Midbrain (tissue), 1 donor: ENCODE measurements around the gene STAMBPL1.
"Not testable (repeated sequence)": the region's sequence is repeated elsewhere in the genome, so short reads cannot be mapped to it uniquely, and the experiment has no call there.

Experiments
- DNase-seq: peaks from one replicate; lab custom pipeline; 2025; lab: John Stamatoyannopoulos, UW

STAMBPL1 gene

DNA sequence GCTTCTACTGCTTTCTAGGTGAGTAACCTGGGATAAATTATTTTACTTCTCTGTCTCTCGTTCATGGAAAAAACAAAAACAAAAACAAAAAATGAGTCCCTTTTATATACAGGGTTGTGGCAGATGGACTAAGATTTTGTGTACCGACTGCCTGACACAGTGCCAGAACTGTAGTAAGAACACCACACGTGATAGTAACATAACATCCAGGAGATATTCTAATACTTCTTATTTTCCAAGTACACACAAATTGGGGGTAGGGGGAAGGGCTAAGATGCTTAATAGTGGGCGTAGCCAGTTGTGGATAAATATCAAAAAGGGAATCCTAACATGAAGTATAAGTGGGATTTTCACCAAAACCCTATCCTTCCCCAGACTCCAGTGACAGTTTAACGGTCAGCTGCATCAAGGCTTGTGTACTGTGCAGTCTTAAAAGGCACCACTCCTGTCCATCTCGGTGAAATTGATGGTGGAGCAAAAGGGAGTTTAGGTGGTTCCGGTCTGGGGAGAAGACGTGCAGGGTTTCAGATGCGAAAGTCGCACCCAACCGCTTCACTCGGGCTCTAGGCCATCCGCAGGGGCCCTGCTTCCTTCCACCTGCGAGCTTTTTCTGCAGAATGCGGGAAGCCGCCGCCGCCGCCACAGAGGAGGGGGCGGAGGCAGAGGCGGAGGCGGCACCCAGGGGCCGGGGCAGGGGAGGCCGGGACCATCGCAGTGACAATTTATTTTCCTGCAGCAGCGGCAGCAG is at the start of gene STAMBPL1:
TSS of gene STAMBPL1 (plus strand) at position 712 of the 748 bp plus-strand sequence. CDS start 21,464 bp downstream, outside the sequence.
- DNase-seq, result peak; percentile 64

DNA sequence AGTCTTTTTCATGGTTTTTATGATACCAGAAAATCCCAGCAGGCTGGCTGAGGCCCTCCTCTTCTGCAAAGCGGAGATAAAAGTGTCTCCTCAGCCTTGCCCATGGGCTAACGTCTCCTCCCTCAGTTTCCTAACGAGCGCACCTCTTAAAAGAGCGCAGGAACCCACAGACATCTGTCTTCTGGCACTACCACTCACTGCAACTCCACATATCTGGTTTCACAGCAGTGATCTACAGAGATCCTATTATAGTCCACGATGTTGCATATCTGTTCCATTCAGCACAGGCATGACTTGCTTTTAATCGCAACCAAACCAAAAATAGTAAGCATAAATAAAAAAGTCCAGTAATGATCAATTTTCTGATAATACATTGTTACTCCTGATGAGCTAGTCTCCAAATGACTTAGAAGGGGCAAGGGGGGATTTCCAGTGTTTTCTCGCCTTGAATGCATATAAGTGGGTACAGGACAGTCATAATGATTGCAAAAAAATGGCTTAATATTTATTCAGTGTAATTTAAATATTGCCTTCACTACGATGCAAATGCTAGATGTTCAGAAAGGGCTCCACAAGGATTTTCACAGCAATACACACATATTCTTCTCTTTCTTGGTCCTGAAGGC is 49.3 kb upstream of the STAMBPL1 start:
- no peak for DNase-seq

DNA sequence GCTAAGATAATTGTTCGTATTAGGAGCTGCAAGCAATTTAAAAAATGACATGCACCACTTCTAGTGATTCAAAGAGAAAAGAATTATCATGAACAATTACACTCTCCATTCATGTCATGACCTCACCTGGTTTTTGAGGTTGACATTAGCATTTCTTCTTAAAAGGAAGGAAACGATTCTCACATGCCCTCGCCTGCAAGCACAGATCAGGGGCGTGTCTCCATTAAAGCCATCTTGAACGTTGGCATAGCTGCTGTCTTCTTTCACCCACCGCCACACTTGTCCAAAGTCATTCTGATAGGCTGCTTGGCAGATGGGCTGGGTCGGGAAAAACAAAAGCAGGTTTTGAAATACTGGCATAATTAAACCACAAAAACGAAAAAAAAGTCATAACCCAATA is 48.3 kb upstream of the STAMBPL1 start:
- no peak for DNase-seq

DNA sequence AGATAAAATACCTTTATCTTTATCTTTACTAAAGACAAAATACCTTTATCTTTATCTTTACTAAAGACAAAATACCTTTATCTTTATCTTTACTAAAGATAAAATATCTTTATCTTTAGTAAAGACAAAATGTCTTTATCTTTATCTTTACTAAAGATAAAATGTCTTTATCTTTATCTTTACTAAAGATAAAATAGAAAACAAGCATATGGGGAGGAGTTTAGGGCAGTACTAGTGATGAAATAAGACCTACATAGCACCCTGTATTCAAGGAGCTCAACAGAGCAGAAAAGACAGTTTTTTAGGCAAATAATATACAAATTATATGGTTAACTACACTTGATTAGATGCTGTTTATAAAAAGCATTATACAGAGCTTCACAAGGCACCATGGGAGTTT is 47.7 kb upstream of the STAMBPL1 start:
- no peak for DNase-seq

DNA sequence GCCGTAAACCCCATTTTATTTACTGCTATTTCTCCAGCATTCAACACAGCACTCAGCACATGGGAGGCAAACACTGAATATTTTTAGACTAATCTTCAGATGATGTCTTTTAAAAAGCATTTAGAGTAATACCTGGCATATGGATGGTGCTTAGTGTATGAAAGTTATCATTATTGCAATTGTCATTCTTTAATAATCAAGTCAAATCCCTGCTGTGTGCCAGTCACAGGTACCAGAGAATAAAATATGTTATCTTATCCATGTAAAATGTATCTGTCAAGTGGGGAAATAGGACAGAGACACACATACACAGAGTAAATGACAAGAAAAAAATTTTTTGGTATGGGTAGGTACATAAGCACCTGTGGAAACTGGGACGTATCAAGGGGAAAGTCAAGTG is 46.9 kb upstream of the STAMBPL1 start:
- DNase-seq, result no peak

DNA sequence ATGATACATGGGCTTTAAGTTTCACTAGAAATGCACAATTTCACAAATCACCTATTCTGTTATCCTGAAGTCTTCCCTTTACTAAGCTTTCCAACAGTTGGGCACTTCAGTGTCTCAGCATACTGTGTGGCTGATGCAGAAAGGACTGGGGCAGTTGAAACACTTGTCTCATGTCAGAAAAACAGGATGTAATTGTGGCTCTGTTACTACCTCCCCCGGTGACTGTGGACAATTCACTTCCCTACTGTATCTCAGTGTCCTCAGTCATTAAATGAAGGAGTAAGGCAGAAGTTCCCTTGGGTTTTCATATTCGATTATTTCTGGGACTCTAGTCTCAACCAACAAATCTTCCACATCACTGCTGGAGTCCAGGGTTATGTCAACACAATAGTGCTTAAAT is 46.3 kb upstream of the STAMBPL1 start:
- DNase-seq, result no peak

DNA sequence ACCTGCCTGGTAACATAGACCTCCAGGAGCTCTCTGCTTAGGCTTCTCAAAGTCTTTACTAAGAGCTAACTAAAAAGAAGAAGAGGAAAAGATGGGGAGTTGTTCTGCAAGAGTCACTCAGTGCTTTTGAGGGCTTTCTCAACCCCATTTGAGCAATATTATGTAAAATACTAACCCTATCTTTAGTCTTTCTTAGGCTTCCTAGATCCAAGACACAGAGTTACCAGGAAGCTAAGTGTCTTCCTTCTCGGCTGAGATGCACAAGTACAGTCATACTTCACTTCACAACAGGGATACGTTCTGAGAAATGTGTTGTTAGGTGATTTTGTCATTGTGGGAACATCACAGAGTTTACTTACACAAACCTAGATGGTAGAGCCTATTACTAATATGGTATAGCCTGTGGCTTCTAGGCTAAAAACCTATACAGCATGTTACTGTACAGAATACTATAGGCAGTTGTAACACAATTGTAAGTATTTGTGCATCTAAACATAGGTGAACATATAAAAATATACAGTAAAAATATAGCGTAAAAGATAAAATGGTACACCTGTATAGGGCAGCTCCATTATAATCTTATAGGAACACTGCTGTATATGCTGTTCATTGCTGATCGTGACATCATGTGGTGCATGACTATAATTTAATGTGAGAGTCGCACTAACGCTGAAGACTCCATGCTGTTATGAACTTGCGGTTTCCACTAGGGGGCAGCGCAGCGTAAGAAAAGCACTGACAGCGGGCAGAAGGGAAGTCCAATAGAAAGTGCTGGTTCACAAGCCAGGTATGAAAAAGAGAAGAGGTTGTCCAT is 44.7 kb upstream of the STAMBPL1 start:
- peak; percentile 87 for DNase-seq

DNA sequence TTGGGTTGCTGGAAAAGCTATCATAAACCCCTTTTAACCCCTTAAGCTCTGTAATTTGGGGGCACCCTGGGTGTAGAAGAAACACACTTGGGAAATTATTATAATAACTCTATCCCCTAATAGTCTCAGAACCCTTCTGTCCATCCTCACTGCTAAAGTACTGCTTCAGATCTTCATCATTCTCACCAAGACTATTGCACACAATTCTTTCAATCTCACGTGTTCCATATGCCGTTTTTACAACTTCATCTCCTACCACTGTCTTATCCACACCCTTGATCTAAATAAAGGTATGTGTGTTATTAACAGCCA is 44.2 kb upstream of the STAMBPL1 start:
- no peak for DNase-seq

DNA sequence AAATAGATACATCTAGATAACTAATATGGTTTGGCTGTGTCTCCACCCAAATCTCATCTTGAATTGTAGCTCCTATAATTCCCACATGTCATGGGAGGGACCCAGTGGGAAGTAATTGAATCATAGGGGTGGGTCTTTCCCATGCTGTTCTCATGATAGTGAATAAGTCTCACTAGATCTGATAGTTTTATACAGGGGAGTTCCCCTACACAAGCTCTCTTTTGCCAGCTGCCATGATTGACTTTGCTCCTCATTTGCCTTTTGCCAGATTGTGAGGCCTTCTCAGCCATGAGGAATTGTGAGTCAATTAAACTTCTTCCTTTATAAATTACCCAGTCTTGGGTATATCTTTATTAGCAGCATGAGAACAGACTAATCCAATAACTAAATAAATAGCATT is 42.4 kb upstream of the STAMBPL1 start:
- not testable (repeated sequence) for DNase-seq

DNA sequence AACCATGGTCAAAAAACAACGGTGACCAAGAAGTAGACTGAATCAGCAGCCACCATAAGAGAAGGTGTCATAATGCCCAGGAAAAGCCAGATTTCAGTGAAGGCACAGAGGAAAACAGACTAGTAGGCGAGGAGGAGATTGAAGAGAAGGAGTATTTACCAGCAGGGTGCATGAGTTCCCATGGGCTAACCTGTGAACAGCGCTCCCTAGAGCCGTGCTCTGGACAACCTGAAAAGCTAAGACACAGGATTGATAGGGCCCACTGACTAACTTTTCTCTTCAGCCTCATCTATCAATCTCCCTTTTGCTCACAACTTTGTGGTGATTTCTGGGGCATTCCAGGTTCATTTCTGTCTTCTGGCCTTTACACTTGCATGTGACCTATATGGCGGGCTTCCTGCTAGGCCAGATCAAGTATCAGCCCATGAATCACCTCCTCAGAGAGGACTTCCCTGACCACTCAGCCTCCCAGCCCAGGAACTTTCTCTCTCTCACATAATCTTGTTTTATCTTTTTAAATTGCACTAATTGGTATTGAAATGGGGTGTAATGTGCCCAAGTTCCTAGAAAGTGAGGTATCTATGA is 41.2 kb upstream of the STAMBPL1 start:
- no peak for DNase-seq

DNA sequence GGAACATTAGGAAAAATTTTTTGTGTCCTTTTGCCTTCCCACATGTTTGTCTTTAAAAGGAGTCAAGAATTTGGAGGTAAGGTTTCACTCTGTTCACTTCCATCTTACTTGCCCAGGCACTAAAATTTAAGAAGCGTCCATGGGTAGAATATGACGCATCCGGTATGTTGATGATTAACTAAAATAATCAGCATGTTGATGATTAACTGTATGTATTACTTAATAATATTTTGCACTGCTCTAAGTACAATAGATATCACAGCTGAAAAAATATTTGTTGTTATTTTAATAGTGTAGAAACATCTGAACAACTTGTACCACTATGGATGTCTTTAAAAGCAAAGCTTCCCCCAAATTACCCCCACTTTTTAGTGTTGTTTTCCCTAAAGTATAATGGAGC is 39.9 kb upstream of the STAMBPL1 start:
- no peak for DNase-seq

DNA sequence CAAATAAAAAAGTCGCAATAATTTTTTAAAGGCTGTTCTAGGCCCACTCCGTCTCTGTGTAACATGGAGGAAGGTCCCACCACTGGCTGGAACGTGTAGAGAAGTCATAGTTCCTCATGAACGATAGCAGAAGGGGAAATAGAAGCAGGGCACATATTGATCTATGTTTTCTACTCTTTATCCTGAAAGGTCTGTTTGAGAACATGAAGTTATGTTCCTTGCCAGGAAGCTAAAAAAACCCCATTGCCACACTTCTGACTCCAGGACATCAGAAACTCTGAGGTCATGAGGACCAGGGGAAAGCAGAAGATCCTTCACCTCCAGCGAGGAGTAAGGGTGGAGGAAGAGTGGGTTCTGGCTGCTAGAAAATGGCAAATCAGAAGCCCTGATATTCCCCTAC is 39.2 kb upstream of the STAMBPL1 start:
- no peak for DNase-seq

DNA sequence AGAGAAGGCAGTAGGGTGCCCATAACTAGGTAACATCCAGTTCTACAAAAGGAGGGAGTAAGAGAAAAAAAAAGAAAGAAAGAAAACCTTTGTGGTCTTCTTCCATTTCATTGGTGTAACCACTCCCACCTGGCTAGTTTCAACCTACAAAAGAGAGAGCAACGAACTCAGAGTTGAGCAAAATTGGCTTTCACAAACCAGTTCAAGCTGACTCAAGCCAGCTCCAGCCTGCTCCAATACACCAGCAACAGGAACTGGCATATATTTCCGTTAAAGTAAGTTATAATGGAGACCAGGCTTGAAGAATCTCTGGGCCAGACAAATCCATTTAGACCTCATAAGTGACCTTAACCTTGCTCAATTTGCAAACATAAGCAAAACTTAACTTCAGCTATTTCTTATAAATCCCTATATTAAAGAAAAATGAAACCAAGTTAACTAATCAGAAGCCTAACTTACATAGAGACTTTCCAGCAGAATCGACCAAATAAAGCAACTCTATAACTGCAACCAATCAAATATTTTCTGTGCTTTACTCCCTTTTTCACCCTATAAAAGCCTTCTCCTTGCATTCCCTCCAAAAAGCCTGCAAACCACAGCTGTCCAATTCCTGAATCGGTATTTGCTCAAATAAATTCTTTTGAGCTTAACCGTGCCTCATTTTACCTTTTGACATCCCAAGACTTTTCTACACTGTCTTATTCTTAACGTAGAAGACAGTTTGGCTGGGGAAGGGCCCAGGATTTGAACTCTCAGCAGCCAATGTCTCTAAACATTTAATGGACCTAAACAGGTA is 38.5 kb upstream of the STAMBPL1 start:
- DNase-seq, result no peak

DNA sequence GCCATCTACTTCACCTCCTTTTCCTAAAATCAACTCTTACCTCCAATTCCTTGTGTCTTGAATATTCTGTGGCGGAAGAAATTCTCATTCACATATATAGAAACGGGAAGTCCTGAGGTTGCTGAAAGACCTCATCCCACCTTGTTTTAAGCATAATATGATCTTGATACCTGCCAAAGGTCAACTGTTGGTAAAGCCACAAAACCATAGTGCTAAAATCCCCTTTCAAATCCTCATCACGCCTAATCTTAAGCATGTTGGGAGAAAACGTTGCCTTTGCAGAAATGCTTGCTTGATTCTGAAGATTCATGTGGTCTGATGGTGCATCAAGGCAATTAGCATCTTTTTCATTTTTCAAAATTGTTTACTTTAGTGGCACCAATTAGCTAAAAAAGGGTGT is 36.9 kb upstream of the STAMBPL1 start:
- no peak for DNase-seq

DNA sequence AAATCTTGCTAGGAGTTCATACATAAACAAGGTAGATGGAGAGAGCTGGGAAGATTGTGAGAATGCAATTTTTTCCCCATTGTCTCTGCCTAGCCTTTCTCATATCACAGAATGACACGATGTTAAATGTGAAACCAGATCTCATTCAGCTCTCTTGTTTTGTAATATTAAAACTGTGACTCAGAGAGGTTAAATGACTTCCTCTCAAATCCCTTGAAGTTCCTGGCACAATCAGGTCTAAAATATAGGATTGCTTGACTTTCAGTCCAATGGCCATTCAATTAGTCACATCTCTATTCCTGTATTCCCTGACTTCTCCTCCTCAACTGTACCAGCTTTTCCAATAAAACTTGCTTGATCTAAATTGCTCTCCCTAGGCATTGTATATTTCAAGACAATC is 31.5 kb upstream of the STAMBPL1 start:
- DNase-seq, result no peak

DNA sequence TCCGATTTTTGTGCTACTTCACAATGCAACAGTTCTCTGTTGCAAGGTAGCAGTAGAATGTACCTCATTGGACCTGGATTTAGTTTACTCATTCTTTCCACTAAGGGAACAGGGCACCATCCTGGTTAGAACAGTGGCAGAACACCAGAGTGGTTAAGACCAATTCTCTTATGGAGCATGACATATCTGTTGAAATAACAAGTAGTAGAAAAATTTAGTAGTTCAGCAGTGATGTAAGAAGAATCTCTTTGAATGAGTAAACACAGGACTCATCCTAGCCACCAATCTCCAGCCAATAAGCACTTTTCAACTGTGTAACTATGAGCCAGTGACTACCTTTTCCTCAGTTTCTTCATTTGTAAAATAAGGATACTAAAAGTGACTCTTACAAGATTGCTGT is 30.8 kb upstream of the STAMBPL1 start:
- no peak for DNase-seq

DNA sequence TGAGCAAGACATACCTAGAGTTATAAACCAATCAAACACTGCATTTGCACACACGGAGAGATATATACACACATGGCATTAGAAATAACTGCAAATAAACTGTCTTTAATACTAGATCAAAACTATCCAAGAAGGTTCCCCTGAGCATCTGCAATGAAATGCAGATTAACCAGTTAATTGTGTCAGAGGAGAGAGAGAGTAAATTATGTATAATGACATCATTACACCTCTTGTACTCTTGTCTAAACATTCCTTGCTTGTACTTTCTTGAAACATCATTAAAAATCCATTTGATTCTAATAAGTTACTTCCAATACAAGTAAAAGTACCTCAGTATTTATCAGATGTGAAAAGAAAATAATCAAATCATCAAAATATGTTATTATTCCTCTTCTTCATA is 29.3 kb upstream of the STAMBPL1 start:
- no peak for DNase-seq

DNA sequence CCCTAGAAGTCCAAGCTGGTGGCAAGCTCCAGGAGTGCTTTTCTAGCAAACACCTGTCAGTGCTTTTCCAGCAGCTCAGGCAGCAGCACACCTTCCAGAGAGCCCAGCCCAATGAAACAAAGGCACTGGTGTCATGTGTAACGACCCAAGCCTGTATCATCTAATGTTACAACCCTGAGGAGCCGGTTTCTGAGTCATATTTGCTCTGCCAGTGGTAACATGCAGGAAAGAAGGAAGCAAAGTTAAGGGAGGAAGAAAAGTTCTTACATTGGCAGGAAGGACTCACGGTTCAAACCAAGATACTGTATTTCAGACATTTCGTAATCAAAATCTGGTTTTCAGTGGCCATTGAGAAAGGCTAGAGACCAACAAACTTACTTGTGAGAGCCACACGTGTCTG is 28.3 kb upstream of the STAMBPL1 start, which contains the start of gene ANKRD22:
TSS of gene ANKRD22 (minus strand) at position 139 of the 400 bp plus-strand sequence. CDS start 237 bp downstream, outside the sequence.
- DNase-seq, result no peak

DNA sequence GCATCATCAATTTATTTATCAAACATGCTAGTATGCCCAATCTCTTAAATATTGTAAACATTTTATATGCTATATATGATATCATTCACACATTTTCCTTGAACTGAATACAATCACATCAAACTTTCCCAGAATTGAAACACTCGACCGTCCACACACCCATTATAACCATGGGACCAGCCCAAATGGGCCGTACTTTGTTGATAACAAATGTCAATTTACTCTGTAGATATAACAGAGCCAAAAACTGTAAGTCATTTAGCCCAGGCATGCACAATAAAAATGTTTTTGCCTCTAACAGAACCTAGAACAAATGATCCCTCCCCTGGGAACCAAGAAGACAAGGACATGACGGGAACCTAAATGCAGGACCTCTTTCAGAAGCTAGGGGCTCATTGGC is 27.7 kb upstream of the STAMBPL1 start:
- no peak for DNase-seq

DNA sequence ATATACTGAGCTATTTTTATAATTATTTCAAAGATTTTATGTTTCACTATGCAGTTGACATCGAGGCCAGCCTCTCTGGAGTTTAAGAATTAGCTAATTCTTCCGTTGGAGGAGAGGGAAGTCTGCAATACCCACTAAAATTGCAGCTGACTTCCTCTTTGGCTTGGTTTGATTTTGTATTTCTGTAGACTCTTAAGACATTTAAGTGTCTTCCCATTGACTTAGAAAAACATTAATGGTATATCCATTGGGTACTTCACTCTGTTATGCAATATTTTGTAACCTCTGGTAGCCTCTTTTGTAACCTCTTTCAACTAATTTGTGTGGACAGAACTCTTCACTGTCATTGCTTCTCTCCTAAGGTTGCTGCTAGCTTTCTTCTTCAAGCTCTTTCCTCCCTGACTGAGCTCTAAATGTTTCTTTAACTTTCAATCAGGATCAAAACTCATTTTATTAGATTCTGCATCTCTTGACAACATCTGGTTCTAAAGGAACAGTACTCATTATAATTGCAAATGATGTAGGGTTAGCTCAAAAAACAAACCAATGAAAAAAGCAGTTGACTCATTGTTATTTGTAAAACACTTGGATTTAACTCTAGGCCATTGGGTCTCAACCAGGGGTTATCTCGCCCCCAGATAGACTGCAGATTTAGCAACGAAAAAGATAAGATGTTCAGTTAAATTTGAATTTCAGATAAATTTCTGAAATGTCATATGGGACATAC is 26.7 kb upstream of the STAMBPL1 start:
- peak; percentile 4 for DNase-seq

DNA sequence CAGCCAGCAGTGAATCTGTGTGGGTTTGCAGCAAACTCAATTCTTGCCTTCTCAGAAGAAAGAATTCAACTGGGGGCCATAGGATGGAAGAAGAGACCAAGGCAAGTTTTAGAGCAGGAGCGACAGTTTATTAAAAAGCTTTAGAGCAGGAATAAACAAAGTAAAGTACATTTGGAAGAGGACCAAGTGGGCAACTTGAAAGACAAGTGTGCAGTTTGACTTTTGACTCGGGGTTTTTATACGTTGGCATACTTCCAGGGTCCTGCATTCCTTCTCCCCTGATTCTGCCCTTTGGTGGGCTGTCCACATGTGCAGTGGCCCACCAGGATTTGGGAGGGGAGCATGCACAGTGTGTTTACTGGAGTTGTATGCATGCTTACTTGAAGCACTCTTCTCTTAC is 25.4 kb upstream of the STAMBPL1 start:
- no peak for DNase-seq
